Neural cell (in vitro differentiated cells): ENCODE data around the gene IGSF23. TPM values are rescaled to one million over a fixed set of nuclear protein-coding genes. Genes with fewer than 3 reads are reported as not detected.

Experiments used
- H2AFZ ChIP-seq: fragments of 200-600, 300-800 bp; sonication (generic), shearing (Covaris generic); 2 replicates; pipeline ENCODE4 v1.6.0; 2014; ENCODE audit warnings: low read depth, mild to moderate bottlenecking, antibody characterized with exemption, low read length, moderate library complexity
- H3F3A ChIP-seq: fragments of 200-600 bp; shearing (Covaris generic); 2 replicates; pipeline ENCODE4 v1.6.1; 2016; ENCODE audit warnings: mild to moderate bottlenecking, moderate library complexity, mixed read lengths, antibody characterized with exemption, low read length; ENCODE audit not compliant: insufficient read depth, poor library complexity, severe bottlenecking
- H3K27ac ChIP-seq: fragments of 200-600, 300-800 bp; sonication (generic), shearing (Covaris generic); 2 replicates; pipeline ENCODE4 v1.5.1; 2014; ENCODE audit warnings: mild to moderate bottlenecking, low read length, moderate library complexity
- H3K27me3 ChIP-seq: fragments of 300-800, 200-600 bp; sonication (generic), shearing (Covaris generic); 2 replicates; pipeline ENCODE4 v1.6.0; 2014; ENCODE audit warnings: mild to moderate bottlenecking, low read depth, low read length, moderate library complexity; ENCODE audit not compliant: insufficient read depth
- H3K36me3 ChIP-seq: fragments of 300-800, 200-600 bp; sonication (generic), shearing (Covaris generic); 2 replicates; pipeline ENCODE4 v1.5.1; 2014; ENCODE audit warnings: mild to moderate bottlenecking, antibody characterized with exemption, low read length, moderate library complexity; ENCODE audit not compliant: insufficient read depth
- H3K4me2 ChIP-seq: fragments of 300-800, 200-600 bp; sonication (generic), shearing (Covaris generic); 2 replicates; pipeline ENCODE4 v1.6.0; 2014; ENCODE audit warnings: mild to moderate bottlenecking, low read length
- H3K4me3 ChIP-seq: fragments of 300-800, 200-600 bp; sonication (generic), shearing (Covaris generic); 2 replicates; pipeline ENCODE4 v1.5.1; 2014; ENCODE audit warnings: mild to moderate bottlenecking, low read length, moderate library complexity
- H3K79me2 ChIP-seq: fragments of 200-600 bp; shearing (Covaris generic); replicated peaks from 2 replicates; pipeline ENCODE4 v1.6.0; 2014; ENCODE audit warnings: mild to moderate bottlenecking, low read length, moderate library complexity; ENCODE audit not compliant: insufficient read depth
- H3K9ac ChIP-seq: fragments of 300-800, 200-600 bp; sonication (generic), shearing (Covaris generic); 2 replicates; pipeline ENCODE4 v1.6.1; 2016; ENCODE audit warnings: mild to moderate bottlenecking, low read length, mixed read lengths
- H3K9me2 ChIP-seq: fragments of 200-600 bp; shearing (Covaris generic); 2 replicates; pipeline ENCODE4 v1.6.1; 2016; ENCODE audit warnings: mild to moderate bottlenecking, low read length, mixed read lengths; ENCODE audit not compliant: insufficient read depth
- H3K9me3 ChIP-seq: fragments of 200-600, 300-800 bp; sonication (generic), shearing (Covaris generic); 2 replicates; pipeline ENCODE4 v1.6.1; 2016; ENCODE audit warnings: mild to moderate bottlenecking, mixed run types, low read length, moderate library complexity, mixed read lengths
- H4K20me1 ChIP-seq: fragments of 200-600 bp; shearing (Covaris generic); 2 replicates; pipeline ENCODE4 v1.6.1; 2016; ENCODE audit warnings: mild to moderate bottlenecking, mixed run types; ENCODE audit not compliant: insufficient read depth
- EP300 ChIP-seq: fragments of 450-650 bp; conservative IDR thresholded peaks from 2 replicates; pipeline ENCODE4 v1.6.1; 2014; ENCODE audit warnings: antibody characterized with exemption, mild to moderate bottlenecking, moderate library complexity; ENCODE audit not compliant: poor library complexity, severe bottlenecking
- EZH2 ChIP-seq: fragments of 200-600, 300-800 bp; shearing (Covaris generic), sonication (generic); IDR thresholded peaks from 2 replicates; pipeline ENCODE4 v1.6.1; 2014; ENCODE audit warnings: antibody characterized with exemption, low read length, borderline replicate concordance, mild to moderate bottlenecking; ENCODE audit not compliant: insufficient read depth, poor library complexity, severe bottlenecking
- MXI1 ChIP-seq: fragments of 450-650 bp; conservative IDR thresholded peaks from 2 replicates; pipeline ENCODE4 v1.6.1; 2014; ENCODE audit warnings: antibody characterized with exemption, mild to moderate bottlenecking; ENCODE audit not compliant: poor library complexity, severe bottlenecking
- POLR2AphosphoS5 ChIP-seq: IDR thresholded peaks from 2 replicates; pipeline ENCODE4 v1.6.1; 2012
- RAD21 ChIP-seq: fragments of 450-650 bp; conservative IDR thresholded peaks from 2 replicates; pipeline ENCODE4 v1.6.1; 2014; ENCODE audit warnings: antibody characterized with exemption, mild to moderate bottlenecking, moderate library complexity
- REST ChIP-seq: IDR thresholded peaks from 2 replicates; pipeline ENCODE4 v1.6.1; 2012; ENCODE audit warnings: borderline replicate concordance
- SMC3 ChIP-seq: fragments of 450-650 bp; conservative IDR thresholded peaks from 2 replicates; pipeline ENCODE4 v1.6.1; 2014; ENCODE audit warnings: antibody characterized with exemption, mild to moderate bottlenecking, moderate library complexity; ENCODE audit not compliant: poor library complexity
- TAF1 ChIP-seq: IDR thresholded peaks from 2 replicates; pipeline ENCODE4 v1.6.1; 2012; ENCODE audit warnings: low read depth
- polyA plus RNA-seq: library from polyadenylated mRNA; depleted of rRNA; stranded (reverse); fragments of >200 nt; gene quantifications from 2 replicates; pipeline ENCODE4 v1.2.3, GENCODE V29; 2014
- TF ChIP-seq, protein P1 (sequence below): fragments of 450-650 bp; IDR thresholded peaks from 2 replicates; pipeline ENCODE4 v1.5.1; 2014; ENCODE audit warnings: antibody characterized with exemption, mild to moderate bottlenecking, moderate library complexity; ENCODE audit not compliant: poor library complexity, severe bottlenecking

The IGSF23 gene
- polyA plus RNA-seq, 1 donor from 2014 or later, result not detected

GRCh38 chr19:44582581-44583265, 30.6 kb upstream of the IGSF23 start:
- Histone ChIP-seq H4K20me1 (no peaks in the 10 kb centered on the region), H3K4me2 (no peak overlapping the region), H2AFZ (no peak overlapping the region)

GRCh38 chr19:44585371-44586133, 27.8 kb upstream of the IGSF23 start:
- Histone ChIP-seq H3K36me3 (no peaks in the 10 kb centered on the region), H2AFZ (no peak overlapping the region)

More at GRCh38 chr19:44582581-44583265, 30.6 kb upstream of the IGSF23 start:
- no peak overlapping the region for H3K4me3 ChIP-seq
- H3K9me3 ChIP-seq, result no peaks in the 10 kb centered on the region
- H3K79me2 ChIP-seq, result no peaks in the 10 kb centered on the region
- H3F3A ChIP-seq, result no peaks in the 10 kb centered on the region
- H3K9ac ChIP-seq, result no peak overlapping the region
- no peak for TF ChIP-seq MXI1
- TF ChIP-seq EZH2, result no peak
- no peak for TF ChIP-seq SMC3
- no peaks in the 10 kb centered on the region for H3K9me2 ChIP-seq
- no peak overlapping the region for H3K27ac ChIP-seq
- H3K27me3 ChIP-seq, result no peaks in the 10 kb centered on the region
- no peaks in the 10 kb centered on the region for H3K36me3 ChIP-seq

More at GRCh38 chr19:44585371-44586133, 27.8 kb upstream of the IGSF23 start:
- Histone ChIP-seq H3F3A (no peaks in the 10 kb centered on the region), H3K4me2 (no peak overlapping the region), H3K79me2 (no peaks in the 10 kb centered on the region), H3K9ac (no peak overlapping the region), H3K27me3 (no peaks in the 10 kb centered on the region), H4K20me1 (no peaks in the 10 kb centered on the region), H3K4me3 (no peak overlapping the region), H3K9me2 (no peaks in the 10 kb centered on the region), H3K9me3 (no peaks in the 10 kb centered on the region), H3K27ac (no peak overlapping the region)
- no peak for TF ChIP-seq MXI1
- TF ChIP-seq REST, result no peak
- TF ChIP-seq, protein P1, sequence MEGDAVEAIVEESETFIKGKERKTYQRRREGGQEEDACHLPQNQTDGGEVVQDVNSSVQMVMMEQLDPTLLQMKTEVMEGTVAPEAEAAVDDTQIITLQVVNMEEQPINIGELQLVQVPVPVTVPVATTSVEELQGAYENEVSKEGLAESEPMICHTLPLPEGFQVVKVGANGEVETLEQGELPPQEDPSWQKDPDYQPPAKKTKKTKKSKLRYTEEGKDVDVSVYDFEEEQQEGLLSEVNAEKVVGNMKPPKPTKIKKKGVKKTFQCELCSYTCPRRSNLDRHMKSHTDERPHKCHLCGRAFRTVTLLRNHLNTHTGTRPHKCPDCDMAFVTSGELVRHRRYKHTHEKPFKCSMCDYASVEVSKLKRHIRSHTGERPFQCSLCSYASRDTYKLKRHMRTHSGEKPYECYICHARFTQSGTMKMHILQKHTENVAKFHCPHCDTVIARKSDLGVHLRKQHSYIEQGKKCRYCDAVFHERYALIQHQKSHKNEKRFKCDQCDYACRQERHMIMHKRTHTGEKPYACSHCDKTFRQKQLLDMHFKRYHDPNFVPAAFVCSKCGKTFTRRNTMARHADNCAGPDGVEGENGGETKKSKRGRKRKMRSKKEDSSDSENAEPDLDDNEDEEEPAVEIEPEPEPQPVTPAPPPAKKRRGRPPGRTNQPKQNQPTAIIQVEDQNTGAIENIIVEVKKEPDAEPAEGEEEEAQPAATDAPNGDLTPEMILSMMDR, result no peak
- no peak for TF ChIP-seq TAF1
- no peak for TF ChIP-seq POLR2AphosphoS5
- no peak for TF ChIP-seq EZH2
- no peak for TF ChIP-seq RAD21
- no peak for TF ChIP-seq EP300
- no peak for TF ChIP-seq SMC3
